GM23248 (cell line): Measurements from ENCODE around the gene NBL1. TPM values are rescaled to one million over a fixed set of nuclear protein-coding genes. Genes with fewer than 3 reads are reported as not detected.

Experiments
- DNase-seq: peaks from one replicate; pipeline ENCODE4 v3.0.0-alpha.2; 2015
- H2AFZ ChIP-seq: fragments of 200-600 bp; sonication (generic); 2 replicates; pipeline ENCODE4 v1.6.1; 2016; ENCODE audit warnings: antibody characterized with exemption
- H3F3A ChIP-seq: fragments of 200-600 bp; sonication (generic); 2 replicates; pipeline ENCODE4 v1.6.1; 2016; ENCODE audit warnings: mild to moderate bottlenecking, antibody characterized with exemption, mixed run types; ENCODE audit not compliant: insufficient read depth
- H3K27ac ChIP-seq: fragments of 200-600 bp; sonication (generic); 2 replicates; pipeline ENCODE4 v1.5.1; 2016; ENCODE audit warnings: mild to moderate bottlenecking
- H3K27me3 ChIP-seq: fragments of 200-600 bp; sonication (generic); replicated peaks from 2 replicates; pipeline ENCODE4 v1.6.1; 2016; ENCODE audit warnings: mild to moderate bottlenecking; ENCODE audit not compliant: insufficient read depth
- H3K36me3 ChIP-seq: fragments of 200-600 bp; sonication (generic); 2 replicates; pipeline ENCODE4 v1.6.1; 2016; ENCODE audit warnings: low read depth, mild to moderate bottlenecking
- H3K4me1 ChIP-seq: fragments of 200-600 bp; sonication (generic); 2 replicates; pipeline ENCODE4 v1.6.1; 2016; ENCODE audit warnings: mild to moderate bottlenecking; ENCODE audit not compliant: insufficient read depth
- H3K4me2 ChIP-seq: fragments of 200-600 bp; sonication (generic); one replicate; pipeline ENCODE4 v1.6.1; 2016; ENCODE audit warnings: mild to moderate bottlenecking; ENCODE audit not compliant: unreplicated experiment
- H3K4me3 ChIP-seq: fragments of 200-600 bp; sonication (generic); 2 replicates; pipeline ENCODE4 v1.5.1; 2016; ENCODE audit warnings: mild to moderate bottlenecking
- H3K79me2 ChIP-seq: fragments of 200-600 bp; sonication (generic); 2 replicates; pipeline ENCODE4 v1.6.1; 2016; ENCODE audit warnings: mild to moderate bottlenecking; ENCODE audit not compliant: insufficient read depth
- H3K9ac ChIP-seq: fragments of 200-600 bp; sonication (generic); 2 replicates; pipeline ENCODE4 v1.6.1; 2016; ENCODE audit warnings: mild to moderate bottlenecking
- H3K9me2 ChIP-seq: fragments of 200-600 bp; sonication (generic); 2 replicates; pipeline ENCODE4 v1.6.1; 2016; ENCODE audit warnings: mixed run types, mild to moderate bottlenecking, moderate library complexity; ENCODE audit not compliant: insufficient read depth
- H3K9me3 ChIP-seq: fragments of 200-600 bp; sonication (generic); one replicate; pipeline ENCODE4 v1.6.1; 2017; ENCODE audit warnings: low read depth
- H4K20me1 ChIP-seq: fragments of 200-600 bp; sonication (generic); 2 replicates; pipeline ENCODE4 v1.6.0; 2016; ENCODE audit not compliant: insufficient read depth
- EZH2 ChIP-seq: fragments of 200-600 bp; sonication (generic); IDR thresholded peaks from 2 replicates; pipeline ENCODE4 v1.6.1; 2018; ENCODE audit warnings: antibody characterized with exemption, mild to moderate bottlenecking; ENCODE audit not compliant: insufficient read depth, poor library complexity, severe bottlenecking
- EZH2phosphoT487 ChIP-seq: fragments of 200-600 bp; sonication (generic); IDR thresholded peaks from 2 replicates; pipeline ENCODE4 v1.6.1; 2018; ENCODE audit warnings: antibody characterized with exemption, moderate library complexity, mild to moderate bottlenecking, low read depth; ENCODE audit not compliant: insufficient read depth
- WGBS, 2 experiments: methylation state at CpG; one replicate each; pipeline ENCODE4 v1.1.6; 2015 to 2017; ENCODE audit warnings: low lambda C conversion rate in 2 of 2, low coverage in 1 of 2; ENCODE audit errors: missing lambda C conversion rate in 2 of 2; 5-methylcytosine and 5-hydroxymethylcytosine counted together
- in situ Hi-C: fragments of 300-500 bp; cut with MboI; formaldehyde crosslinking; loops from 2 replicates; pipeline ENCODE4 v1.15.0; 2020
- polyA plus RNA-seq: library from polyadenylated mRNA; unstranded; fragments of >200 nt; fragmentation: Nextera tagmentation; extraction: Ambion mirVana; gene quantifications from 2 replicates; pipeline ENCODE4 v1.2.1, GENCODE V29; 2016
- total RNA-seq: library from RNA; depleted of rRNA; stranded (reverse); fragments of >200 nt; shearing (Covaris generic); gene quantifications from 2 replicates; pipeline ENCODE4 v1.2.3, GENCODE V29; 2014

The NBL1 gene
- total and polyA plus RNA-seq, 2 experiments from 2014 or later, result 239 to 290 TPM

DNA sequence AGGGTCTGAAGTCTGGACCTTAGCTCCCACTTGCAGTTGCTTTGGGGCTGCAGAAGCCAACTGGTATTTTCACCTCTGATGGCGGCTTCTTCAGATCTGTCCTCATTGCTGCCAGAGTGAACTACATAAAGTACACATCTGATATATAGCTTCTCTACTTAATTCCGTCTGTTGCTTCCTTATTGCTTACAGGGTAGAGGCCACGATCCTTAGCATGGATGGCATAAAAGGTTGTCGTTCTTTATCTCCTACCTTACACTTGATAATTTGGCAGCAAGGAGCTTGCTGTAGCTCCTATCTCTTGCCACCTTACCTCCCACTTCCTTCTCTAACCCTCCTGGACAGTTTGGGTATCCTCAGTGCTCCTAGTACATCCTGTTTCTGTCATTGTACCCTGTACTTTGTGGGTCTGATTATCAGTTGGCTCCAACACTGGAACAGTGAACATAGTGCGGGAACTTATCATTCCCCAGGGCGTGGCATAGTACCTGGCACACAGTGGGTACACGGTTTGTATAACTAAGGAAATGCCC, 30.9 kb upstream of the NBL1 start:
- H3K36me3 ChIP-seq, result no peaks in the 10 kb centered on the region
- H3K79me2 ChIP-seq, result peaks cover 96% of the 10 kb centered on the region
- H3K9me2 ChIP-seq, result no peaks in the 10 kb centered on the region
- H4K20me1 ChIP-seq, result 0 out of 2 replicates have a peak, but pooled peaks cover 2% of the 10 kb centered on the region
- no peak for TF ChIP-seq EZH2phosphoT487
- TF ChIP-seq EZH2, result no peak
- H3F3A ChIP-seq, result peaks cover 19% of the 10 kb centered on the region
- H3K27me3 ChIP-seq, result no peaks in the 10 kb centered on the region
- WGBS, 2 experiments, result 89 to 93% methylated on average over 7 of the region's 7 CpGs
- no peak for DNase-seq
- in situ Hi-C loops, result no loop called here
- no peaks in the 10 kb centered on the region for H3K9me3 ChIP-seq
- H3K4me2 ChIP-seq, result no peak overlapping the region
- H3K4me3 ChIP-seq, result no peak overlapping the region
- no peak overlapping the region for H3K27ac ChIP-seq
- H2AFZ ChIP-seq, result no peak overlapping the region
- H3K4me1 ChIP-seq, result peaks cover 19% of the 10 kb centered on the region
- H3K9ac ChIP-seq, result no peak overlapping the region

DNA sequence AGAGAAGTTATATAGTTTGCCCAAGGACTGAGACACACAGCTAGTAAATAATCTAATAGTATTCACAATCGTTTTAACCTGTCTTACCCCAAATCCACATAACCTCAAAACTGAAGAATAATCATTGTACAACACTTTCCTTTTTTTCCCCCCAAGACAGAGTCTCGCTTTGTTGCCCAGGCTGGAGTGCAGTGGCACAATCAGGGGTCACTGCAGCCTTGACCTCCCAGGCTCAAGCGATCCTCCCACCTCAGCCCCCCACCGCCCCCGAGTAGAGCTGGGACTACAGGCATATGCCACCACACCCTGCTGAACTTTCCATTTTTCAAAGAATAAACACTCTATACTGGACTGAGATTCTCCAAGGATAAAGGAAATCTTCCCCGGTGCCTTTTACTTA, 28.7 kb upstream of the NBL1 start:
- H3K9me2 ChIP-seq, result no peaks in the 10 kb centered on the region
- no peak overlapping the region for H3K4me2 ChIP-seq
- no peaks in the 10 kb centered on the region for H4K20me1 ChIP-seq
- H3K9me3 ChIP-seq, result no peaks in the 10 kb centered on the region
- H3K4me3 ChIP-seq, result no peak overlapping the region
- H3K27ac ChIP-seq, result no peak overlapping the region
- TF ChIP-seq EZH2, result no peak
- TF ChIP-seq EZH2phosphoT487, result no peak
- no peak for DNase-seq
- WGBS, 2 experiments, result 90 to 92% methylated on average over 6 of the region's 6 CpGs
- H3K9ac ChIP-seq, result no peak overlapping the region
- H3K36me3 ChIP-seq, result no peaks in the 10 kb centered on the region
- no peaks in the 10 kb centered on the region for H3K27me3 ChIP-seq
- H3K4me1 ChIP-seq, result peaks cover 35% of the 10 kb centered on the region
- in situ Hi-C loops, result no loop called here
- peaks cover 40% of the 10 kb centered on the region for H3F3A ChIP-seq
- no peak overlapping the region for H2AFZ ChIP-seq
- peaks cover 88% of the 10 kb centered on the region for H3K79me2 ChIP-seq

DNA sequence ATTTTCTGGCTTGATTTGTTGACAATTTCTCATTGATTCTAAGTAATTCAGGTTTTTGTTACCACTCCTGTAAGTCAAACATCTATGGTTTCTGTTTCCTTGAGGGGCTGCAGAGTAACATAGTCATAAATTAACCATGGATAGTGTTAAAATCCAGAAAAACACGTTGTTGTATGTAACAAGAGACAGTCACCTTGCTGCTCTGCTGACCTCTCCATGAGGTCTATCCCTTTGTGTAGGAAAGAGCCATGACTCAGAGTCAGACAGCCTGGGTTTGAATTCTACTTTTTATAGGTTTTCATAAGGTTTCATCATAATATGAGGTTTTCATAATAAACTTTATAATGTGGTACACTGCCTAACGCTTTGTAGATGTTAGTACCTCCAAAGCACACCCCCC, 27.6 kb upstream of the NBL1 start:
- Histone ChIP-seq H3K4me1 (peaks cover 46% of the 10 kb centered on the region), H3K4me3 (no peak overlapping the region), H3K79me2 (peaks cover 77% of the 10 kb centered on the region), H3K27me3 (no peaks in the 10 kb centered on the region), H2AFZ (no peak overlapping the region), H3K9ac (peak overlapping the region; percentile 62), H3K36me3 (no peaks in the 10 kb centered on the region), H3K27ac (peak overlapping the region; percentile 72), H4K20me1 (no peaks in the 10 kb centered on the region), H3K9me3 (no peaks in the 10 kb centered on the region), H3K4me2 (peak overlapping the region; percentile 47), H3K9me2 (no peaks in the 10 kb centered on the region), H3F3A (peaks cover 50% of the 10 kb centered on the region)
- no peak for TF ChIP-seq EZH2phosphoT487
- no peak for TF ChIP-seq EZH2
- DNase-seq, result peak; percentile 80
- in situ Hi-C loops, result no loop called here
- WGBS, 2 experiments, result 10 to 15% methylated on average over 2 of the region's 2 CpGs

DNA sequence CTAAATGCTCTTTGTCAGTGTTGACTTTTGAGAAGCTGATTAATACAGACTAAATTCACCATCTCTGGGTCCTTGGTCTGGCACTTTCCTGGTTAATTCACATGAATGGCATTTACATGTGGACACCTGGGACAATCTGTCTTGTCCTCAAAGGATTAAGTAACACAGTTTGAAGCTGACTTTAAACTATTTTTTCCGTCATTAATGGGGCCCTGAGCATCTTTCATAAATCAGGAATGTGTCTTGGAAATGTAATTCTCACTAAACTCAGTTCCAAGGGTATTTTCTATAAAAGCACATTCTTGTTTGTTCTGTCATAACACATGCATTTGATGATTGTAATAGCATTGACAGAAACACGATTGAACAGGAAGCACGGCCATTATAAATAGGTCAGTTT, 26.7 kb upstream of the NBL1 start:
- peak overlapping the region; percentile 72 for H3K27ac ChIP-seq
- H4K20me1 ChIP-seq, result no peaks in the 10 kb centered on the region
- no peaks in the 10 kb centered on the region for H3K27me3 ChIP-seq
- peak overlapping the region; percentile 62 for H3K9ac ChIP-seq
- peak overlapping the region; percentile 5 for H3K4me2 ChIP-seq
- H2AFZ ChIP-seq, result no peak overlapping the region
- H3K79me2 ChIP-seq, result peaks cover 69% of the 10 kb centered on the region
- H3K9me2 ChIP-seq, result no peaks in the 10 kb centered on the region
- no peaks in the 10 kb centered on the region for H3K9me3 ChIP-seq
- H3F3A ChIP-seq, result peaks cover 58% of the 10 kb centered on the region
- DNase-seq, result peak; percentile 29
- 21 to 30% methylated on average over 3 of the region's 3 CpGs for WGBS, 2 experiments
- no peak overlapping the region for H3K4me3 ChIP-seq
- H3K36me3 ChIP-seq, result no peaks in the 10 kb centered on the region
- in situ Hi-C loops, result no loop called here
- no peak for TF ChIP-seq EZH2
- TF ChIP-seq EZH2phosphoT487, result no peak
- H3K4me1 ChIP-seq, result peaks cover 54% of the 10 kb centered on the region

DNA sequence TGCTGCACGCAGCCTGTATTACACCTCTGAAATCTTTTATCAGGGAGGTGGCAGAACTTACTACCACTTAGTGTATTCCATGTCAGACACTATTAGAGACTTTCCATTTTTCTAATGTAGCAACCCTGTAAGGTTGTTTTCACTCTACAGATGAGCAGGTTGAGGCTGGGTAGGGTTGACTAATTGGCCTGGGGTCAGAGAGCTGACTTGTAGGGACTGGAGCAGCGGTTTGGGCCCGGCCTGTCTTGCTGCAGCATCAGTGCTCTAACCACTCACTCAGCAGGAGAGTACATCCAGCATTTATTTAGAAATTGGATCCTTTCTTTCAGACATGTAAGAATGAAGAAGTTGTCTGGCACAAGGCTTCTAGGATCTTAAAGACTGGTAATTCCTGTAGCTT, 25.7 kb upstream of the NBL1 start:
- Histone ChIP-seq H3K27me3 (no peaks in the 10 kb centered on the region), H3K27ac (no peak overlapping the region), H4K20me1 (no peaks in the 10 kb centered on the region), H3K9ac (no peak overlapping the region), H3F3A (peaks cover 69% of the 10 kb centered on the region), H3K9me2 (no peaks in the 10 kb centered on the region), H3K36me3 (no peaks in the 10 kb centered on the region; the same call in 1 of the 2 replicates), H3K4me2 (no peak overlapping the region), H3K9me3 (no peaks in the 10 kb centered on the region), H3K79me2 (peaks cover 65% of the 10 kb centered on the region), H2AFZ (no peak overlapping the region), H3K4me3 (no peak overlapping the region), H3K4me1 (peaks cover 65% of the 10 kb centered on the region)
- WGBS, 2 experiments, result 75 to 81% methylated on average over 3 of the region's 3 CpGs
- in situ Hi-C loops, result no loop called here
- no peak for DNase-seq
- TF ChIP-seq EZH2phosphoT487 (no peak), EZH2 (no peak)
